Kidney (tissue), 14 donors: ENCODE data around the gene MPDU1. TPM values are rescaled to one million over a fixed set of nuclear protein-coding genes. Genes with fewer than 3 reads are reported as not detected.

Experiments used
- DNase-seq, 5 donors: peaks; one replicate each; pipeline ENCODE4 v3.0.0-alpha.2; 2013 to 2020
- FAIRE-seq: peaks from 2 replicates; lab custom pipeline; 2012; peaks lifted over from hg19 to GRCh38; lab: Jason Lieb, UNC
- H3K27ac ChIP-seq, 2 donors: one replicate each; pipeline ENCODE4 v1.7.0; 2013; ENCODE audit warnings: low read depth in 2 of 2, low read length in 2 of 2, inconsistent platforms in 1 of 2
- H3K27me3 ChIP-seq: one replicate; pipeline ENCODE4 v1.7.1; 2013; ENCODE audit warnings: low read length, inconsistent platforms; ENCODE audit not compliant: control insufficient read depth, insufficient read depth
- H3K36me3 ChIP-seq, 3 donors: one replicate each; pipeline versions ENCODE4 v1.7.0 to v1.7.1; 2013; ENCODE audit warnings: low read length in 3 of 3, control low read depth in 1 of 3, inconsistent platforms in 1 of 3; ENCODE audit not compliant: insufficient read depth in 3 of 3, control insufficient read depth in 2 of 3
- H3K4me1 ChIP-seq, 3 donors: one replicate each; pipeline versions ENCODE4 v1.7.0 to v1.7.1; 2013; ENCODE audit warnings: low read length in 3 of 3, inconsistent platforms in 1 of 3, low read depth in 1 of 3; ENCODE audit not compliant: control insufficient read depth in 2 of 3, insufficient read depth in 2 of 3
- H3K4me3 ChIP-seq, 3 donors: one replicate each; pipeline versions ENCODE4 v1.7.0 to v1.8.1; 2013; ENCODE audit warnings: low read length in 3 of 3, control low read depth in 1 of 3, inconsistent platforms in 1 of 3
- H3K9ac ChIP-seq, 3 donors: one replicate each; pipeline versions ENCODE4 v1.7.0 to v1.7.1; 2013; ENCODE audit warnings: low read length in 3 of 3, control low read depth in 1 of 3, inconsistent platforms in 1 of 3
- H3K9me3 ChIP-seq, 3 donors: one replicate each; pipeline versions ENCODE4 v1.7.0 to v1.7.1; 2013; ENCODE audit warnings: low read length in 3 of 3, control low read depth in 1 of 3, inconsistent platforms in 1 of 3; ENCODE audit not compliant: control insufficient read depth in 2 of 3, insufficient read depth in 1 of 3
- intact Hi-C: fragments of 100-400 bp; cut with DNase I; formaldehyde crosslinking; loops from one replicate; pipeline ENCODE4 v1.11.1; 2022
- polyA plus RNA-seq: library from polyadenylated mRNA; stranded (reverse); fragments of 350-450 nt; fragmentation: Illumina TruSeq; extraction: RNeasy Lipid Tissue Mini Kit (QIAGEN cat#74804); gene quantifications from one replicate; pipeline ENCODE4 v1.2.3, GENCODE V29; 2014; ENCODE audit warnings: low read depth, low replicate concordance; ENCODE audit not compliant: insufficient read depth
- total RNA-seq: library from RNA; stranded (reverse); fragmentation: NEBNext Ultra II Directional; extraction: Animal tissue kit (Norgen Biotek cat#: 25700); gene quantifications from one replicate; pipeline ENCODE4 v1.2.1, GENCODE V29; 2021
- TF ChIP-seq, protein P1 (sequence below): IDR thresholded peaks from 3 replicates; pipeline ENCODE4 v1.5.1; 2012; ENCODE audit warnings: mild to moderate bottlenecking, moderate library complexity, borderline replicate concordance; ENCODE audit not compliant: insufficient read depth; ENCODE audit errors: extremely low read depth
- donor health status: control.
- donor health status: control.
- donor health status: control.
- donor health status: control.
- donor health status: control.
- donor health status: DM: yes; HTN: yes; CAD: no.
- donor health status: Normal renal cell carcinoma (clear cell type).

The MPDU1 gene
- total and polyA plus RNA-seq, 2 donors from 2014 or later = 54.2 to 145 TPM

DNA sequence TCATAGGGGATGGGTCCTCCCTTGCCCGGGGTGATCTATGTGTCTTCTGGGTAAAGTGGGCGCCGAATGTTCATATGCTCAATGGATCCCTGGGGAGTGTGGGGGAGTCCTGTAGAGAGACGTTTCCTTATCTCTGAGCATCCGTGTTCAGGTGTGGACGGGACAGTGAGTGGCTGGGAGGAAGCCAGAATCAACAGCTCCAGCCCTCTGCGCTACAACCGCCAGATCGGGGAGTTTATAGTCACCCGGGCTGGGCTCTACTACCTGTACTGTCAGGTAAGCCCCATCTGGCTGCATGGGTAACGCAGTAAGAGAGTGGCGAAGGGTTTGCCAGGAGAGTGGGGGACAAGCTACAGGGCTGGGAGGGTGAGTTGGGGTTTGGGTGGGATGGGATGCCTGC lies 27.0 kb upstream of the MPDU1 start:
- H3K4me1 ChIP-seq = peaks cover 3 to 38% (median 27%) of the 10 kb centered on the region in 3 donors
- TF ChIP-seq, protein P1, sequence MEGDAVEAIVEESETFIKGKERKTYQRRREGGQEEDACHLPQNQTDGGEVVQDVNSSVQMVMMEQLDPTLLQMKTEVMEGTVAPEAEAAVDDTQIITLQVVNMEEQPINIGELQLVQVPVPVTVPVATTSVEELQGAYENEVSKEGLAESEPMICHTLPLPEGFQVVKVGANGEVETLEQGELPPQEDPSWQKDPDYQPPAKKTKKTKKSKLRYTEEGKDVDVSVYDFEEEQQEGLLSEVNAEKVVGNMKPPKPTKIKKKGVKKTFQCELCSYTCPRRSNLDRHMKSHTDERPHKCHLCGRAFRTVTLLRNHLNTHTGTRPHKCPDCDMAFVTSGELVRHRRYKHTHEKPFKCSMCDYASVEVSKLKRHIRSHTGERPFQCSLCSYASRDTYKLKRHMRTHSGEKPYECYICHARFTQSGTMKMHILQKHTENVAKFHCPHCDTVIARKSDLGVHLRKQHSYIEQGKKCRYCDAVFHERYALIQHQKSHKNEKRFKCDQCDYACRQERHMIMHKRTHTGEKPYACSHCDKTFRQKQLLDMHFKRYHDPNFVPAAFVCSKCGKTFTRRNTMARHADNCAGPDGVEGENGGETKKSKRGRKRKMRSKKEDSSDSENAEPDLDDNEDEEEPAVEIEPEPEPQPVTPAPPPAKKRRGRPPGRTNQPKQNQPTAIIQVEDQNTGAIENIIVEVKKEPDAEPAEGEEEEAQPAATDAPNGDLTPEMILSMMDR = no peak
- intact Hi-C loops = no loop called here
- H3K36me3 ChIP-seq = no peaks in the 10 kb centered on the region
- FAIRE-seq = no peak
- H3K27ac ChIP-seq = peak overlapping the region; percentile 99 to 100
- no peak overlapping the region for H3K9ac ChIP-seq
- H3K9me3 ChIP-seq = no peaks in the 10 kb centered on the region
- H3K27me3 ChIP-seq = no peaks in the 10 kb centered on the region
- DNase-seq = no peak
- no peak overlapping the region for H3K4me3 ChIP-seq

GRCh38 chr17:7557147-7557764 lies 26.4 kb upstream of the MPDU1 start:
- TF ChIP-seq, protein P1 = no peak
- H3K27ac ChIP-seq = peak overlapping the region; percentile 99 to 100
- no peaks in the 10 kb centered on the region for H3K27me3 ChIP-seq
- no peak overlapping the region for H3K4me3 ChIP-seq
- peak overlapping the region in 2 of 3 donors; percentile 44 to 92 for H3K9ac ChIP-seq
- no peaks in the 10 kb centered on the region for H3K9me3 ChIP-seq
- intact Hi-C loops = no loop called here
- peak in 2 of 5 donors; percentile 61 to 81 for DNase-seq
- peaks cover 3 to 38% (median 27%) of the 10 kb centered on the region in 3 donors for H3K4me1 ChIP-seq
- no peak for FAIRE-seq
- no peaks in the 10 kb centered on the region for H3K36me3 ChIP-seq

DNA sequence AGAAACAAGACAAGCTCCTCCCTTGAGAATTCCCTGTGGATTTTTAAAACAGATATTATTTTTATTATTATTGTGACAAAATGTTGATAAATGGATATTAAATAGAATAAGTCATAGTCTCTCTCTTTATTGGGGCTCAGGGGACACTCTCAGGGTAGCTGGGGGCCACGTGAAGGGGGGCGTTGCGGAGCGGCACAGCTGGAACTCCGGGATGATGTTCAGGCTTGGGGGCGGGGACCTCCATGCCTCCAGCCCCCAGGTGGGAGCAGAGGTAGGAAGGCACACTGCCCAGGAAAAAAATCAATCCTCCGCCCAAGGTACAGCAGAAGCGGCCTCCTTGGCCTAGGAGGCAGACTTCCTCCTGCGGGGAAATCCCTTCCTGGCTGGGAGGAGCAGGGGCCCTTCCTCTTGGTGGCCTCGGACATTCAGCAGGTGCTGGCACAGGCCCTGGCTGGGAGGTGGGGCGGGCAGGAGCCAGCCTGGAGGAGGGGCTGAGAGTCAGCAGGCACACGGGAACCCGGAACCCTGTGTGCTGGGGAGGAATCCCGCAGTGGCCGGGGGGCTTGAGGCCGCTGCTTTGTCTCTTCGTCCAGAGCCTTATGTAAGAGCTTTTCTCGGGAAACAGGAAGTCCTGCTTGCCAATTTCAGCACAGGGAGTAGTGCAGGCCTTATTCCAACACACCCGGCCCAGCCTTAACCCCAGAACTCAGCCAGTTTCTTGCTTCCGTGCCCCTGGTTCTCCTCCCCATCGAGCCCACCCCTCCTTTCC lies 25.7 kb upstream of the MPDU1 start:
- FAIRE-seq (no peak), DNase-seq (peak; percentile 71 to 97 (median 86))
- intact Hi-C loops = no loop called here
- Histone ChIP-seq H3K27ac (peak overlapping the region; percentile 99 to 100), H3K9me3 (no peaks in the 10 kb centered on the region), H3K4me1 (peaks cover 3 to 43% (median 34%) of the 10 kb centered on the region in 3 donors), H3K27me3 (no peaks in the 10 kb centered on the region), H3K36me3 (no peaks in the 10 kb centered on the region), H3K9ac (peak overlapping the region in 2 of 3 donors; percentile 67 to 92), H3K4me3 (peak overlapping the region; percentile 26 to 86 (median 65))
- TF ChIP-seq, protein P1 = no peak
